Progenitor cell of endocrine pancreas (in vitro differentiated cells): ENCODE results near the gene SCFD2. TPM values are rescaled to one million over a fixed set of nuclear protein-coding genes. Genes with fewer than 3 reads are reported as not detected.
"Not testable (repeated sequence)": the region's sequence is repeated elsewhere in the genome, so short reads cannot be mapped to it uniquely, and the experiment has no call there.

Source experiments
- DNase-seq: peaks from one replicate; pipeline ENCODE4 v3.0.0; 2021; ENCODE audit warnings: low spot score; ENCODE audit not compliant: unreplicated experiment
- H3K27ac Mint-ChIP-seq: 2 replicates; pipeline ENCODE4 v1.8.0; 2021; ENCODE audit warnings: mild to moderate bottlenecking, moderate library complexity, mixed read lengths
- H3K27me3 Mint-ChIP-seq: 2 replicates; pipeline ENCODE4 v1.8.0; 2021; ENCODE audit warnings: mixed read lengths
- H3K36me3 Mint-ChIP-seq: 2 replicates; pipeline ENCODE4 v1.8.0; 2022; ENCODE audit warnings: mixed read lengths; ENCODE audit not compliant: insufficient read depth
- H3K4me1 Mint-ChIP-seq: 2 replicates; pipeline ENCODE4 v1.8.0; 2021; ENCODE audit warnings: low read depth, mixed read lengths
- H3K4me3 Mint-ChIP-seq: 2 replicates; pipeline ENCODE4 v1.8.0; 2021; ENCODE audit warnings: low read depth, mild to moderate bottlenecking, moderate library complexity, mixed read lengths
- H3K9me3 Mint-ChIP-seq: 2 replicates; pipeline ENCODE4 v1.8.0; 2021; ENCODE audit warnings: low read depth, mixed read lengths
- CTCF ChIP-seq: fragments of 200-600 bp; sonication (generic); IDR thresholded peaks from one replicate; pipeline ENCODE4 v1.5.0; 2021; ENCODE audit warnings: antibody characterized with exemption, mild to moderate bottlenecking; ENCODE audit not compliant: unreplicated experiment
- total RNA-seq: library from RNA; stranded (reverse); gene quantifications from 2 replicates; pipeline ENCODE4 v1.2.1, GENCODE V29; 2021

SCFD2 gene
- total RNA-seq, 1 donor from 2014 or later: 12.5 TPM

GRCh38 chr4:53355930-53356521, 9.8 kb downstream of the SCFD2 start:
- no peak overlapping the region for H3K4me3 Mint-ChIP-seq
- peaks cover 7% of the 10 kb centered on the region for H3K36me3 Mint-ChIP-seq
- DNase-seq: no peak
- TF ChIP-seq CTCF: no peak
- peaks cover 7% of the 10 kb centered on the region for H3K9me3 Mint-ChIP-seq
- no peak overlapping the region for H3K27ac Mint-ChIP-seq
- no peaks in the 10 kb centered on the region for H3K27me3 Mint-ChIP-seq
- peaks cover 2% of the 10 kb centered on the region for H3K4me1 Mint-ChIP-seq

DNA sequence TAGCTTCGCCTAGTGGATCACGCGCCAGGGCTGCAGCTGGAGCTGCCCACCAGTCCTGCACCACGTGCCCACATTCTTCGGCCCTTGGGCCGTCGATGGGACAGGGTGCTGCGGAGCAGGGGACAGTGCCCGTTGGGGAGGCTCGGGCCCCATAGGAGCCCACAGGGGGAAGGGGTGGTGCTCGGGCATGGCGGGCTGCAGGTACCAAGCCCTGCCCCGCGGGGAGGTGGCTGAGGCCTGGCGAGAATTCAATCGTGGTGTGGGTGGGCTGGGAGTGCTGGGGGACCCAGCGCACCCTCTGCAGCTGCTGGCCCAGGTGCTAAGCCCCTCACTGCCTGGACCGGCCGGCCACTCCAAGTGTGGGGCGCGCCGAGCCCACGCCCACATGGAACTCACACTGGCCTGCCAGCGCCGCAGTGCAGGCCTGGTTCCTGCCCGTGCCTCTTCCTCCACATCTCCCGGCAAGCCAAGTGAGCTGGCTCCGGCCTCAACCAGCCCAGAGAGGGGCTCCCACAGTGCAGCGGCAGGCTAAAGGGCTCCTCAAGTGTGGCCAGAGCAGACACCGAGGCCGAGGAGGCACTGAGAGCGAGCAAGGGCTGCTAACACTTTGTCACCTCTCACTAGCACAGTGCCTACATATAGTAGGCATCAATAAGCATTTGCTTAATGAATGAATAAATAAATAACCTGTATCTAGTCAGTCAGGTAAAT, 11.7 kb downstream of the SCFD2 start:
- Mint-ChIP-seq H3K27ac (no peak overlapping the region), H3K36me3 (peaks cover 7% of the 10 kb centered on the region), H3K27me3 (no peaks in the 10 kb centered on the region), H3K9me3 (peaks cover 7% of the 10 kb centered on the region), H3K4me1 (peaks cover 3% of the 10 kb centered on the region), H3K4me3 (no peak overlapping the region)
- TF ChIP-seq CTCF: no peak
- DNase-seq: no peak

- Mint-ChIP-seq H3K36me3 (peaks cover 8% of the 10 kb centered on the region), H3K27ac (no peak overlapping the region), H3K4me3 (no peak overlapping the region), H3K4me1 (peaks cover 3% of the 10 kb centered on the region), H3K27me3 (no peaks in the 10 kb centered on the region), H3K9me3 (peaks cover 3% of the 10 kb centered on the region)
- DNase-seq: no peak
- TF ChIP-seq CTCF: no peak
Measured at GRCh38 chr4:53349091-53349491, 16.8 kb downstream of the SCFD2 start.

DNA sequence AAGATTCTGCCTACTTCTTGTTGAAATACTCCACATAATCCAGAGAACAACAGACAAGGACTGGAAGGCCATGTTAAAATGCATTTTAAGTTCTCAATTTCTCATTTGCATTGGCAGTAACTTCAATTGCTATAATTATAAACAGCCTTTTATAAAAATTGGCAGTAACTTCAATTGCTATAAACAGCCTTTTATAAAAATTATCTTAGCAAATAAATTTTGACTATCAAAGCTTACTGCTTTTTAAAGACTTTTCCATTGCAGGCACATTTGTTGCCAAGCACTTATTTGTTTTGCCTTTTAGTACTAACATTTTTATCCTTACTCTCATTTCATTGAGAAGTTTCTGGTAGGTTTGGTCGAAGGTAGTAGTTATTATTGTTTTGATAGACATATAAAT, 17.8 kb downstream of the SCFD2 start:
- no peak for TF ChIP-seq CTCF
- no peak overlapping the region for H3K4me3 Mint-ChIP-seq

DNA sequence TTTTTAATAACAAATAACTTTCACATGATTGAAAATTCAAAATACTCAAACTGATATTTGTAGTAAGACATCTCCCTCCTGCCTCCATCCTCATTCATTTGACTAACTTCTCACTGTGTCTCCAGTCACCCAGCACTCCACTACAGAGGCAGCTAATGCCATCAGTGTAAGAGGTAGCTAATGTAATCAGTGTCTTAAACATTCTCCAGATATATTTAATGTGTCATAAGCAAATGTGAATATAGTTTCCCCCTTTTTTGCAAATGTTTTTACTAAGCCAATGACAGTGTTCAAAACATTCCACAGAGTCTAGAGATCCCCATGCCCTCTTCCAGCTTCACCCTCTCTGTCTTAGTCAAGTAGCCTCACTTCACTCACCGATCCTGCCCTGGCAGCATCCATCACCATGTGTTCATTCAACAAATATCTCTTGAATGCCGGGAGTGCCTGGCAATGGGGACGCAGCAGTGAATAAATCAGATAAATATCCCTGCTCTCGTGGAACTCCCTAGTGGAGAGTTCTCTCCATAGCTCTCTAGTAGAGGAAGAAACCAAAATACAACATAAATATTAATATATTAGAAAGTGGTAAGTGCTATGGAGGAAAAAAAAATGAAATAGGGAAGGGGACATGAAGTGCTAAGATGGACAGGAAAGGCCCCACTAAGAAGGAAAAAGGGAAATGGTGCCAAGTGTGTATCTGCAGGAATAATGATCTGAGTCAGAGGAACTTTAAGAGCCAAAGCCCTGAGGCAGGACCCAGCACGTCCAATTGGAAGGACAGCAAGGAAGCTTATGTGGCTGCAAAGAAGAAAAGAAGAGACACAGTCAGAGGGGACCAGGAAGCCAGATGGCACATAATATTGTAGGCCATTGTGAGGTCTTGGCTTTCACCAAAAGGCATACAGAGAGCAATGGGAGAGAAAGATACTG, 18.7 kb downstream of the SCFD2 start:
- peaks cover 7% of the 10 kb centered on the region for H3K9me3 Mint-ChIP-seq
- H3K27me3 Mint-ChIP-seq: no peaks in the 10 kb centered on the region
- TF ChIP-seq CTCF: no peak
- H3K36me3 Mint-ChIP-seq: peaks cover 8% of the 10 kb centered on the region
- no peak overlapping the region for H3K4me3 Mint-ChIP-seq
- DNase-seq: no peak
- H3K4me1 Mint-ChIP-seq: peaks cover 3% of the 10 kb centered on the region
- H3K27ac Mint-ChIP-seq: no peak overlapping the region

More for the DNA sequence above, 17.8 kb downstream of the SCFD2 start:
- no peak overlapping the region for H3K27ac Mint-ChIP-seq
- peaks cover 7% of the 10 kb centered on the region for H3K9me3 Mint-ChIP-seq
- peaks cover 8% of the 10 kb centered on the region for H3K36me3 Mint-ChIP-seq
- peaks cover 3% of the 10 kb centered on the region for H3K4me1 Mint-ChIP-seq
- no peaks in the 10 kb centered on the region for H3K27me3 Mint-ChIP-seq
- no peak for DNase-seq

DNA sequence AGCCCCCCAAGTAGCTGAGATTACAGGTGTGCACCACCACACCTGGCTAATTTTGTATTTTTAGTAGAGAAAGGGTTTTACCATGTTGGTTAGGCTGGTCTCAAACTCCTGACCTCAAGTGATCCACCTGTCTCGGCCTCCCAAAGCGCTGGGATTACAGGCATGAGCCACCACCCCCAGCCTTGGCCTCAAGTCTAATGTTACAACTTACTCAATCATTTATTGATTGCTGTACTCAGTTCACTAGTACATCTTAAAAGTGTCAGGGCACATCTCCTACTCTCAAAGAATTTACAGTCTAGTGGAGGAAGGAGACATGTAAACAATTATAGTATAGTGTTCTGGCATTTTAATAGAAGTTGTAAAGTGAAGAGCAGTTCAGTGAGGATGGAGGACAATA, 19.5 kb downstream of the SCFD2 start:
- not testable (repeated sequence) for H3K36me3 Mint-ChIP-seq, H3K27ac Mint-ChIP-seq, H3K9me3 Mint-ChIP-seq, H3K27me3 Mint-ChIP-seq, DNase-seq, H3K4me3 Mint-ChIP-seq, H3K4me1 Mint-ChIP-seq

- not testable (repeated sequence) for H3K27ac Mint-ChIP-seq, H3K4me1 Mint-ChIP-seq, H3K36me3 Mint-ChIP-seq, H3K4me3 Mint-ChIP-seq, DNase-seq, H3K27me3 Mint-ChIP-seq
- peaks cover 13% of the 10 kb centered on the region for H3K9me3 Mint-ChIP-seq
Measured at GRCh38 chr4:53340145-53340544, 25.7 kb downstream of the SCFD2 start.
